Kidney glomerular epithelial cell (primary cell): ENCODE results near the gene IGSF21.

Experiments used
- DNase-seq: peaks from one replicate; lab custom pipeline; 2025; lab: John Stamatoyannopoulos, UW

IGSF21 gene

DNA sequence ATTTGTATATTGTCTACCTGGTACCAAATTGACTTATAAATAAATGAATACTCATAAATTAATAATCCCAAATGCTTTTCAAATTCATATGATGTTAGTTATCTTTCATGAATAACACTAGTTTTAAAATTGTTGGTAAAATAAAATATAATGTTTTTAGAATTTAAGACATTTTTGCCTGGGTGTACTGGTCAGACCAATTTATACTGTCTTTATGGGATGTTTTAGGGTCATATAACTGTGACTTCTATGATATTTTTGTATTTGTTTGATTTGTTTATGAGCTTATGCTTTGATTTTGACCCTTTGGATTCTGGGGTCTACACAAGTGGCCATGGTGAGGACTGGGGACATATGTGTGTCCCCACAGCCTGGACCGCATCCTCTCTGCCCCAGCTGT lies 319.0 kb downstream of the IGSF21 start:
- no peak for DNase-seq
